ENCODE data around the gene ALPI.
"Not testable (repeated sequence)": the region's sequence is repeated elsewhere in the genome, so short reads cannot be mapped to it uniquely, and the experiment has no call there.

The ALPI gene

GRCh38 chr2:232447091-232447620, 8.8 kb upstream of the ALPI start:
- DNase-seq (ENCODE audit: insufficient read length), result no peak
- TF ChIP-seq TAF1 (IDR thresholded peaks at IDR 0.05; ENCODE audit: borderline replicate concordance, low read depth, low read length), result no peak
- no peak for FAIRE-seq

- DNase-seq (ENCODE audit: insufficient read length) (no peak), FAIRE-seq (no peak)
- TF ChIP-seq POLR2A (IDR thresholded peaks at IDR 0.05; ENCODE audit: low read depth, low read length) (no peak), POLR2AphosphoS5 (IDR thresholded peaks at IDR 0.05; ENCODE audit: low read depth, low read length) (no peak), TAF1 (IDR thresholded peaks at IDR 0.05; ENCODE audit: borderline replicate concordance, low read depth, low read length) (no peak)
These were observed 8.2 kb upstream of the ALPI start for GRCh38 chr2:232447638-232448303.

DNA sequence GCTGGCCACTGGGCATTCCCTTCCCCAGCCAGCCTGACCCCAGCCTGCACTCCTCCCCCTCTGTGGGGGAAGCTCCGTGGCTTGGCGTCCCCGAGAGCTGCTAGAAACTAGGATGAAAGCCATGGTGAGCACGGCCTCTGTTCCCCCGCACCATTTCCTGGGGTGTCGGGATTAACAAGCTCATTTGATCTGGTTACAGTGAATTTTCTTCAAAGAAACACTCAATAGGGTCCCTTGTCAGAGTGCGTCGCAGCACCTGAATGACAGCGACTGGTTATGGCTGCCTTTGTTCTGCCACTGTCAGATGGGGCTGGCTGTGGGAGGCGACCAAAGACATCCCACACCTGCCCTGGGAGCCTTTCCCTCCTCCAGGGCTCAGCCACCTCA, 7.7 kb upstream of the ALPI start:
- FAIRE-seq (no peak), DNase-seq (ENCODE audit: insufficient read length) (no peak)
- no peak for TF ChIP-seq POLR2A (IDR thresholded peaks at IDR 0.05; ENCODE audit: low read depth, low read length)
- TF ChIP-seq POLR2AphosphoS5 (IDR thresholded peaks at IDR 0.05; ENCODE audit: low read depth, low read length), result no peak
- no peak for TF ChIP-seq TAF1 (IDR thresholded peaks at IDR 0.05; ENCODE audit: borderline replicate concordance, low read depth, low read length)

DNA sequence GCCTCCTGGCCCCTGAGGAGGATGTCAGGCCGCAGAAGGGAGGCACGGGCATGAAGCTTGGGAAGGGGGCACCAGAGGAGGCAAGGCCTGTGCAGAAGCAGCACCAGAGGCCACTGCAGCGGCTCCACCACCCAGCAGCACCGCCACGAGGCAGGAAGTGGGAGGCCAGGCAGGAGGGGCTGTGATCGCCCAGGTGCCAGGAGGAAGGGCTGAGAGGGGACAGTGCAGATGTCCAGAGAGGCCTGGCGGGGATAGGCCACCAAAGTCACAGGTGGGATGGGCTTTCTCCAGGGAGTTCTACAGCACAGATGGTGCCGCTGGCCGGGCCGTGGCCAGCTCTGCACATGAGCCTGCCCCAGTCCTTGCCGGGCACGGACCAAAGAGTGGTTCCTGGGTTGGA, 6.0 kb upstream of the ALPI start:
- no peak for TF ChIP-seq POLR2A (IDR thresholded peaks at IDR 0.05; ENCODE audit: low read depth, low read length)
- no peak for TF ChIP-seq TAF1 (IDR thresholded peaks at IDR 0.05; ENCODE audit: borderline replicate concordance, low read depth, low read length)
- no peak for TF ChIP-seq POLR2AphosphoS5 (IDR thresholded peaks at IDR 0.05; ENCODE audit: low read depth, low read length)
- DNase-seq (ENCODE audit: insufficient read length) (no peak), FAIRE-seq (no peak)

DNA sequence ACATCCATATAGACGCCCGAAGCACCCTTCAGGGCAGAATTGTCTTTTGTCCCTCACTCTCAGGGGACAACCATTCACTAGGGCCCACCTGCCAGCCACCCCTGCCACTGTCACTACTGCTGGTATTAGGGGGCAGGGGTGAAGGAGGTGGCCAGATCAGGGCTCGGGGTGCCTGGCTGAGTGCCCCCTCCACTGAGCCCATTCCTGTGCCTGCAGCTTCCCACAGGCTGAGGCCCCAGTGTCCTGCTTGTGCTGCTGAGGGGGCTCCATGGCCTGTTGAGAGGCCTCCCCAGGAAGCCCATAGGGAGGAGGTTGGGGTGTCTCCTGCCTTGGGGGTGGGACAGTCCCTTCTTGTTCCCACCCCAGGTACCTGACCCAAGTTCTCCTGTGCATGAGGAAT, 4.3 kb upstream of the ALPI start:
- DNase-seq (ENCODE audit: insufficient read length); FAIRE-seq: not testable (repeated sequence)

GRCh38 chr2:232454630-232455029, 1.3 kb upstream of the ALPI start:
- no peak for FAIRE-seq
- DNase-seq (ENCODE audit: insufficient read length), result no peak
- TF ChIP-seq TAF1 (IDR thresholded peaks at IDR 0.05; ENCODE audit: borderline replicate concordance, low read depth, low read length), result no peak
- no peak for TF ChIP-seq POLR2AphosphoS5 (IDR thresholded peaks at IDR 0.05; ENCODE audit: low read depth, low read length)
- no peak for TF ChIP-seq POLR2A (IDR thresholded peaks at IDR 0.05; ENCODE audit: low read depth, low read length)

DNA sequence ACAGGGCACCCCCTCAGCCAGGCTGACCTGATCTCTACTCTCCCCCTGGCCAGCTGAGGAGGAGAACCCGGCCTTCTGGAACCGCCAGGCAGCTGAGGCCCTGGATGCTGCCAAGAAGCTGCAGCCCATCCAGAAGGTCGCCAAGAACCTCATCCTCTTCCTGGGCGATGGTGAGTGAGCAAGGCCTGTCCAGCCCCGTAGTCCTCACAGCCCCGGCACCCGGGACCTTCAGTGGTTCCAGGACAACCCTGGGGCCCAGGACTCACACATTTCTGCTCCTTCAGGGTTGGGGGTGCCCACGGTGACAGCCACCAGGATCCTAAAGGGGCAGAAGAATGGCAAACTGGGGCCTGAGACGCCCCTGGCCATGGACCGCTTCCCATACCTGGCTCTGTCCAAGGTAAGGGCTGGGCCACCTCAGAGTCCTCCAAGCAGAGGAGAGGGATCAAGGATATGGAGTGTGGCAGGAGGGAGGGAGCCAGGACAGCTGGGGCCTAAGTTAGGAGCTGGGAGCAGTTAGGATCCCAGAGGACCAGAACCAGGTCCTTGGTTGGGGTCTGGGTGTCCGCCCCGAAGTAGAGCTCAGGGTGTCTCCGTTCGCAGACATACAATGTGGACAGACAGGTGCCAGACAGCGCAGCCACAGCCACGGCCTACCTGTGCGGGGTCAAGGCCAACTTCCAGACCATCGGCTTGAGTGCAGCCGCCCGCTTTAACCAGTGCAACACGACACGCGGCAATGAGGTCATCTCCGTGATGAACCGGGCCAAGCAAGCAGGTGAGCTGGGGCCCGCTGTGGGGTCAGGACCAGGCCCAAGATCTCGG, 555 bp downstream of the ALPI start:
- DNase-seq (ENCODE audit: insufficient read length), result no peak
- no peak for FAIRE-seq

DNA sequence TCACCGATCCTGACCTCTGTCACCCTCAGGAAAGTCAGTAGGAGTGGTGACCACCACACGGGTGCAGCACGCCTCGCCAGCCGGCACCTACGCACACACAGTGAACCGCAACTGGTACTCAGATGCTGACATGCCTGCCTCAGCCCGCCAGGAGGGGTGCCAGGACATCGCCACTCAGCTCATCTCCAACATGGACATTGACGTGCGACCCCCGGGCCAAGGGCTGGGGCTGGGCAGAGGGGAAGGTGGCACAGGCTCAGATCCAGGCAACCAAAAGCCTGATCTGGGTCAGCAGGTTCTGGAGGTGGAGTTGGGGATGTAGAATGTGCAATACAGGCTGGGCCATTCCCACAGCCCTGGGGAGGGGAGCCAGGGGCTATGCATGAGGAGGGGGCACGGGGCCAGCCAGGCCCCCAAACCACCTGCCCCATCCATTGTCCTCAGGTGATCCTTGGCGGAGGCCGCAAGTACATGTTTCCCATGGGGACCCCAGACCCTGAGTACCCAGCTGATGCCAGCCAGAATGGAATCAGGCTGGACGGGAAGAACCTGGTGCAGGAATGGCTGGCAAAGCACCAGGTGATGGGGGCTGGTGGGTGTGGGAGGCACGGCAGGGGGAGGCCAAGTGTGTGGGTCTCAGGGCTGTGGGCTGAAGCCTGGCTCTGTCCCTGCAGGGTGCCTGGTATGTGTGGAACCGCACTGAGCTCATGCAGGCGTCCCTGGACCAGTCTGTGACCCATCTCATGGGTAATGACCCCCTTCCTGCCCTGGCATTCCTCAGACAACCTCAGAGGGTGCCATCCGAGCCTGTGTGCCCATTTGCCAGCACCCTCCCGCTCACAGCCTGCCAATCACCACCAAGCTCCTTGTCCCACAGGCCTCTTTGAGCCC, 1.4 kb downstream of the ALPI start:
- no peak for FAIRE-seq
- DNase-seq (ENCODE audit: insufficient read length), result no peak
- TF ChIP-seq TAF1 (IDR thresholded peaks at IDR 0.05; ENCODE audit: borderline replicate concordance, low read depth, low read length) (no peak), POLR2A (IDR thresholded peaks at IDR 0.05; ENCODE audit: low read depth, low read length) (no peak), POLR2AphosphoS5 (IDR thresholded peaks at IDR 0.05; ENCODE audit: low read depth, low read length) (no peak)

More for the DNA sequence above, 555 bp downstream of the ALPI start:
- no peak for TF ChIP-seq POLR2A (IDR thresholded peaks at IDR 0.05; ENCODE audit: low read depth, low read length)
- no peak for TF ChIP-seq TAF1 (IDR thresholded peaks at IDR 0.05; ENCODE audit: borderline replicate concordance, low read depth, low read length)
- TF ChIP-seq POLR2AphosphoS5 (IDR thresholded peaks at IDR 0.05; ENCODE audit: low read depth, low read length), result no peak

GRCh38 chr2:232458051-232458660, 2.2 kb downstream of the ALPI start:
- FAIRE-seq (no peak), DNase-seq (ENCODE audit: insufficient read length) (no peak)
- TF ChIP-seq POLR2AphosphoS5 (IDR thresholded peaks at IDR 0.05; ENCODE audit: low read depth, low read length) (no peak), POLR2A (IDR thresholded peaks at IDR 0.05; ENCODE audit: low read depth, low read length) (no peak), TAF1 (IDR thresholded peaks at IDR 0.05; ENCODE audit: borderline replicate concordance, low read depth, low read length) (no peak)

DNA sequence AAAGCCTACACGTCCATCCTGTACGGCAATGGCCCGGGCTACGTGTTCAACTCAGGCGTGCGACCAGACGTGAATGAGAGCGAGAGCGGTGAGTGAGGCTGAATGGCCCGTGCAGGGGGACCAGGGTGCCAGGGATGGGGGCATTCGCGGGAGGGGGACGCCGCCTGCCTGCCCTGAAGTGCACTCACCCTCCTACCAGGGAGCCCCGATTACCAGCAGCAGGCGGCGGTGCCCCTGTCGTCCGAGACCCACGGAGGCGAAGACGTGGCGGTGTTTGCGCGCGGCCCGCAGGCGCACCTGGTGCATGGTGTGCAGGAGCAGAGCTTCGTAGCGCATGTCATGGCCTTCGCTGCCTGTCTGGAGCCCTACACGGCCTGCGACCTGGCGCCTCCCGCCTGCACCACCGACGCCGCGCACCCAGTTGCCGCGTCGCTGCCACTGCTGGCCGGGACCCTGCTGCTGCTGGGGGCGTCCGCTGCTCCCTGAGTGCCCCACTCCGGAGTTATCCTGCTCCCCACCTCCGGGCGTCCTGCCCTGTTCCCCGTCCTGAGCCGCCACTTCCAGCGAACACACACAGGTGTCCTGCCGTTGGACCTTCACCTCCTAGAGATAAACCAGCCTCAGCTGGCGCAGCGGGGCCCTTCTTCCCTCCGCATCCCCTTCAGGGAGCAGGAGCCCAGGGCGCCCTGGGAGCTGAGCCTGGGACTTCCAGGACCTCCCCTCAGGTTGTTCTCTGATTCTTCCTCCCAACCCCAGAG, 2.9 kb downstream of the ALPI start:
- FAIRE-seq (no peak), DNase-seq (ENCODE audit: insufficient read length) (no peak)
- TF ChIP-seq POLR2A (IDR thresholded peaks at IDR 0.05; ENCODE audit: low read depth, low read length) (no peak), POLR2AphosphoS5 (IDR thresholded peaks at IDR 0.05; ENCODE audit: low read depth, low read length) (no peak), TAF1 (IDR thresholded peaks at IDR 0.05; ENCODE audit: borderline replicate concordance, low read depth, low read length) (no peak)
